ENCODE measurements around the gene PLEKHA5.
"Not testable (repeated sequence)": the region's sequence is repeated elsewhere in the genome, so short reads cannot be mapped to it uniquely, and the experiment has no call there.

Gene PLEKHA5

GRCh38 chr12:19411234-19412204 is 282.0 kb downstream of the PLEKHA5 start:
- DNase-seq, result no peak

DNA sequence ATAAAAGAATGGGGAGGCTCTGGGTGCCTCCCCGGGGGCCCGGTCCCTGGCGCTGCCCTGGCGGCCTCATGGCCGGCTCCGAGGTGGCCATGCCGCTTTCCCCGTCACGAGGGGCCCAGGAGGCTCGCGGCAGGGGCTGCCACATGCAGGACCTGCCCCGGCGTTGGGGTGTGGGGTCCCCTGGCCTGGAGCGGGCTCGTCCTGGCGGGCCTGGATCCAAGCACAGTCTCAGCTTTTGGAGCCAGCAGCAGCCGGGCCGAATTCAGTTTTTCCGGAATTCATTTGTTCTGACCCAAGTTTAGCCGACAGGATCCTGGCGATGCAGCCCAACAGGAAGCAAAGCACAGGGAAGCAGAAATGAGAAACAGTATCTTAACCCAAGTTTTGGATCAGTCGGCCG is 283.3 kb downstream of the PLEKHA5 start:
- DNase-seq, result no peak

- not testable (repeated sequence) for DNase-seq
These were observed 284.0 kb downstream of the PLEKHA5 start for GRCh38 chr12:19413582-19413981.

- no peak for DNase-seq
These were observed 286.0 kb downstream of the PLEKHA5 start for GRCh38 chr12:19415563-19415962.

- no peak for DNase-seq
These were observed 289.6 kb downstream of the PLEKHA5 start for GRCh38 chr12:19419086-19419485.

DNA sequence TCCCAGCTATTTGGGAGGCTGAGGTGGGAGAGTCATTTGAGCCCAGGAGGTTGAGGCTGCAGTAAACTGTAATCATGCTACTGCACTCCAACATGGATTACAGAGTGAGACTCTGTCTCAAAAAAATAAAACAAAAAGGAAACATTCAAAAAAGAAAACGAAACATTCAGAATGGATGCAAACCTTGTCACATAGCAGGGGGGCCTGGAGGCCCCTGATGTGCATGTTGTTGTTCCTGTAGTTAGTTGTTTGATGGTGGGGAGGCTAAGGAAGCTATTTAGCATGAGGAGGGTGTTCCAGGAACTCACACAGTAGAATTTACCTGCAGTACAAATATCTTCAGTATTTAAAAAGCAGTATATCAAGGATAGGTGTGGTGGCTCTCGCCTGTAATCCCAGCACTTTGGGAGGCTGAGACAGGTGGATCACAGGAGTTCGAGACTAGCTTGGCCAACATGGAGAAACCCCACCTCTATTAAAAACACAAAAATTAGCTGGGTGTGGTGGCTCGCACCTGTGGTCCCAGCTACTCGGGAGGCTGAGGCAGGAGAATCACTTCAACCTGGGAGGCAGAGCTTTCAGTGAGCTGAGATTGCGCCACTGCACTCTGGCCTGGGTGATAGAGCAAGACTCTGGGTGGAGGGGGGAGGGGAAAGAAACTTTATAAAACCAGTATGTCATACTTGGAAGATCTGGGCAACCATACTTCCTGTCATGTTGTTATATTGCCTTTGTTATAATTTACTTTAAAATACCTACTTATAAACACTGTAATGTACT is 292.2 kb downstream of the PLEKHA5 start:
- DNase-seq, result no peak

DNA sequence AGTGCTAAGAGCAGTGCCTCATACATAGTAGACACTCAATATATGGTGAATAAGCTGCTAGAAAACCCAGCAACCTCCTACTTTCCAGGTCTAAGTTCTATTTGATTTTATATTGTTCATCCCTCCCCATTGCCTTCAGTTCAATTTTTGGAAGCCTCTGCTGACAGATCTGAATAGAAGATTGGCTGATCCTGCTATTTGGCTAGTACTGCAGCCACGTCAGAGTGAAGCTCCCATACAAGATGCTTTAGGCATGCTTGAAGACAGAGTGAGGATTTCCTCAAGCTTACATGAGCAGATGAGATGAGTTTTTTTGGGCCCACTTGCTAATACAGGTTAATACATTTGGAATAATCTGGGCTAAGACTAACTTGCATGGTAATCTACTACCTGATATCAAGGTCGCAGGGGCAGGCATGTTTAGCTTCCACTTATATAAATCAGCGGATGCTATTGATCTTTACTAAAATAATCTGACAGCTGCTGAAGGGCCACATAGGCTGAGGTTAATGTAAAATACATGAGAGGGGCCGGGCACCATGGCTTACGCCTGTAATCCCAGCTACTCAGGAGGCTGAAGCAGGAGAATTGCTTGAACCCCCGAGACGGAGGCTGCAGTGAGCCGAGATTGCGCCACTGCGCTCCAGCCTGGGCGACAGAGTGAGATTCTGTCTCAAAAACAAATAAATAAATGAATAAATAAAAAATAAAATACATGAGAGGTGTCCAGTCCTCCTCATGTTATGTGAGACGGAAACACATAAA is 293.8 kb downstream of the PLEKHA5 start:
- no peak for DNase-seq
